HepG2 (cell line): ENCODE measurements around the gene SERAC1. TPM values are rescaled to one million over a fixed set of nuclear protein-coding genes. Genes with fewer than 3 reads are reported as not detected.
A peak's percentile ranks its signal among the peaks of the same experiment; 100 is the strongest.

Source experiments
- CHD2 ChIP-seq: IDR thresholded peaks from 2 replicates; pipeline ENCODE4 v1.6.1; 2011; ENCODE audit warnings: low read depth, low read length, improper control_type of control experiment
- DRAP1 ChIP-seq: IDR thresholded peaks from 2 replicates; pipeline ENCODE4 v1.6.1; 2016; ENCODE audit warnings: missing genetic modification reagents, missing compliant biosample characterization
- ERF ChIP-seq: IDR thresholded peaks from 2 replicates; pipeline ENCODE4 v1.6.1; 2018; ENCODE audit warnings: missing biosample characterization, missing genetic modification reagents
- FOXC1 ChIP-seq: sonication (generic); formaldehyde crosslinking; IDR thresholded peaks from 2 replicates; pipeline ENCODE4 v1.8.0; 2022; ENCODE audit warnings: mild to moderate bottlenecking, missing genetic modification reagents, borderline replicate concordance
- HDAC2 ChIP-seq: sonication (generic); formaldehyde crosslinking; IDR thresholded peaks from 2 replicates; pipeline ENCODE4 v1.4.0; 2020; ENCODE audit warnings: missing genetic modification reagents
- HMGXB4 ChIP-seq, 2 experiments: sonication (generic) in 1 of 2; formaldehyde crosslinking in 1 of 2; IDR thresholded peaks; 2 replicates each; pipeline versions ENCODE4 v1.4.0 to v1.6.1; 2018 to 2020; ENCODE audit warnings: missing genetic modification reagents in 2 of 2, borderline replicate concordance in 1 of 2, low read depth in 1 of 2, mild to moderate bottlenecking in 1 of 2, missing biosample characterization in 1 of 2
- HOXA3 ChIP-seq: sonication (generic); formaldehyde crosslinking; IDR thresholded peaks from 2 replicates; pipeline ENCODE4 v1.5.0; 2020; ENCODE audit warnings: missing genetic modification reagents
- POGZ ChIP-seq: sonication (generic); formaldehyde crosslinking; IDR thresholded peaks from 2 replicates; pipeline ENCODE4 v1.4.0; 2020; ENCODE audit warnings: mild to moderate bottlenecking, missing genetic modification reagents
- PPARG ChIP-seq: conservative IDR thresholded peaks from 2 replicates; pipeline ENCODE4 v1.6.1; 2016; ENCODE audit warnings: missing biosample characterization, missing genetic modification reagents
- SMAD3 ChIP-seq: sonication (generic); formaldehyde crosslinking; IDR thresholded peaks from 2 replicates; pipeline ENCODE4 v1.4.0; 2020; ENCODE audit warnings: missing genetic modification reagents
- TARDBP ChIP-seq: sonication (generic); formaldehyde crosslinking; IDR thresholded peaks from 2 replicates; pipeline ENCODE4 v1.8.0; 2022; ENCODE audit warnings: mild to moderate bottlenecking, missing genetic modification reagents
- THAP11 ChIP-seq: IDR thresholded peaks from 2 replicates; pipeline ENCODE4 v1.6.1; 2016; ENCODE audit warnings: missing biosample characterization, missing genetic modification reagents
- TSC22D2 ChIP-seq: sonication (generic); formaldehyde crosslinking; IDR thresholded peaks from 2 replicates; pipeline ENCODE4 v1.5.1; 2020; ENCODE audit warnings: missing genetic modification reagents, mild to moderate bottlenecking, borderline replicate concordance
- ZFP36 ChIP-seq: fragments of 150-350 bp; IDR thresholded peaks from 2 replicates; pipeline ENCODE4 v1.6.1; 2018; ENCODE audit warnings: borderline replicate concordance, low read length, low read depth; ENCODE audit not compliant: partially characterized antibody
- ZFY ChIP-seq: sonication (generic); formaldehyde crosslinking; IDR thresholded peaks from 2 replicates; pipeline ENCODE4 v1.4.0; 2020; ENCODE audit warnings: missing genetic modification reagents
- ZMYM3 ChIP-seq: sonication (generic); formaldehyde crosslinking; IDR thresholded peaks from 2 replicates; pipeline ENCODE4 v1.5.1; 2020; ENCODE audit warnings: mild to moderate bottlenecking, missing genetic modification reagents
- ZNF121 ChIP-seq: sonication (generic); formaldehyde crosslinking; IDR thresholded peaks from 2 replicates; pipeline ENCODE4 v1.5.0; 2020; ENCODE audit warnings: mild to moderate bottlenecking, missing genetic modification reagents
- ZNF264 ChIP-seq: sonication (generic); formaldehyde crosslinking; IDR thresholded peaks from 2 replicates; pipeline ENCODE4 v1.4.0; 2020; ENCODE audit warnings: missing genetic modification reagents
- ZNF644 ChIP-seq: IDR thresholded peaks from 2 replicates; pipeline ENCODE4 v1.6.1; 2016; ENCODE audit warnings: low read depth
- polyA plus RNA-seq, 8 experiments: library from polyadenylated mRNA; depleted of rRNA in 3 of 8; stranded (reverse) in 7 of 8; unstranded in 1 of 8; fragments of >200 nt; fragmentation: Illumina TruSeq in 4 of 8; extraction: Trizol in 4 of 8; gene quantifications; 2 replicates each; pipeline versions ENCODE4 v1.2.1 to v1.2.3, GENCODE V29; 2011 to 2016; ENCODE audit warnings: low read depth in 4 of 8, missing spikeins in 1 of 8, mixed read lengths in 1 of 8; ENCODE audit not compliant: insufficient read depth in 1 of 8
- total RNA-seq, 5 experiments: library from RNA; depleted of rRNA; stranded (reverse); fragments of >200 nt; fragmentation: Illumina TruSeq; extraction: Trizol; gene quantifications; 2 replicates each; pipeline ENCODE4 v1.2.3, GENCODE V29; 2016; ENCODE audit warnings: low read depth in 1 of 5
- TF ChIP-seq, protein P1 (sequence below): sonication (generic); formaldehyde crosslinking; conservative IDR thresholded peaks from 2 replicates; pipeline ENCODE4 v1.8.0; 2022; ENCODE audit warnings: mild to moderate bottlenecking, moderate library complexity, missing genetic modification reagents
- TF ChIP-seq, protein P2 (sequence below): IDR thresholded peaks from 2 replicates; pipeline ENCODE4 v1.6.1; 2012; ENCODE audit warnings: low read depth, low read length, improper control_type of control experiment
- TF ChIP-seq, protein P3 (sequence below): sonication (generic); formaldehyde crosslinking; IDR thresholded peaks from 2 replicates; pipeline ENCODE4 v1.4.0; 2020; ENCODE audit warnings: mild to moderate bottlenecking, missing genetic modification reagents

Gene SERAC1
- total and polyA plus RNA-seq, 2 of the 13 experiments (the other 11 are each of a cell fraction or from before 2014, with no cell fraction given): 4.5 to 8.1 TPM

GRCh38 chr6:158213925-158214674 is 46.0 kb upstream of the SERAC1 start (continued):
- TF ChIP-seq, protein P1, sequence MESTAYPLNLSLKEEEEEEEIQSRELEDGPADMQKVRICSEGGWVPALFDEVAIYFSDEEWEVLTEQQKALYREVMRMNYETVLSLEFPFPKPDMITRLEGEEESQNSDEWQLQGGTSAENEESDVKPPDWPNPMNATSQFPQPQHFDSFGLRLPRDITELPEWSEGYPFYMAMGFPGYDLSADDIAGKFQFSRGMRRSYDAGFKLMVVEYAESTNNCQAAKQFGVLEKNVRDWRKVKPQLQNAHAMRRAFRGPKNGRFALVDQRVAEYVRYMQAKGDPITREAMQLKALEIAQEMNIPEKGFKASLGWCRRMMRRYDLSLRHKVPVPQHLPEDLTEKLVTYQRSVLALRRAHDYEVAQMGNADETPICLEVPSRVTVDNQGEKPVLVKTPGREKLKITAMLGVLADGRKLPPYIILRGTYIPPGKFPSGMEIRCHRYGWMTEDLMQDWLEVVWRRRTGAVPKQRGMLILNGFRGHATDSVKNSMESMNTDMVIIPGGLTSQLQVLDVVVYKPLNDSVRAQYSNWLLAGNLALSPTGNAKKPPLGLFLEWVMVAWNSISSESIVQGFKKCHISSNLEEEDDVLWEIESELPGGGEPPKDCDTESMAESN: 0 out of 2 replicates have a peak, but pooled peaks have one; percentile 10
- TF ChIP-seq DRAP1 (CRISPR knock-in tag): peak; percentile 19; the same call in 1 of the 2 replicates
- peak; percentile 90 for TF ChIP-seq ZMYM3
- 0 out of 2 replicates have a peak, but pooled peaks have one; percentile 18 for TF ChIP-seq PPARG
- TF ChIP-seq THAP11 (CRISPR knock-in tag): peak; percentile 47; the same call in 1 of the 2 replicates
- 0 out of 2 replicates have a peak, but pooled peaks have one; percentile 49 for TF ChIP-seq TSC22D2
- TF ChIP-seq, protein P2, sequence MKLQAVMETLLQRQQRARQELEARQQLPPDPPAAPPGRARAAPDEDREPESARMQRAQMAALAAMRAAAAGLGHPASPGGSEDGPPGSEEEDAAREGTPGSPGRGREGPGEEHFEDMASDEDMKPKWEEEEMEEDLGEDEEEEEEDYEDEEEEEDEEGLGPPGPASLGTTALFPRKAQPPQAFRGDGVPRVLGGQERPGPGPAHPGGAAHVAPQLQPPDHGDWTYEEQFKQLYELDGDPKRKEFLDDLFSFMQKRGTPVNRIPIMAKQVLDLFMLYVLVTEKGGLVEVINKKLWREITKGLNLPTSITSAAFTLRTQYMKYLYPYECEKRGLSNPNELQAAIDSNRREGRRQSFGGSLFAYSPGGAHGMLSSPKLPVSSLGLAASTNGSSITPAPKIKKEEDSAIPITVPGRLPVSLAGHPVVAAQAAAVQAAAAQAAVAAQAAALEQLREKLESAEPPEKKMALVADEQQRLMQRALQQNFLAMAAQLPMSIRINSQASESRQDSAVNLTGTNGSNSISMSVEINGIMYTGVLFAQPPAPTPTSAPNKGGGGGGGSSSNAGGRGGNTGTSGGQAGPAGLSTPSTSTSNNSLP: peak; percentile 97
- peak; percentile 20; the same call in 1 of the 2 replicates for TF ChIP-seq HOXA3 (CRISPR knock-in tag)
- TF ChIP-seq ZNF264 (CRISPR knock-in tag): 0 out of 2 replicates have a peak, but pooled peaks have one; percentile 41
- TF ChIP-seq TARDBP (CRISPR knock-in tag): 0 out of 2 replicates have a peak, but pooled peaks have one; percentile 48
- no peak for TF ChIP-seq CHD2
- TF ChIP-seq ERF: peak; percentile 64; the same call in 1 of the 2 replicates
- peak in 1 of 2 experiments; percentile 65; a peak in 1 of 4 replicates for TF ChIP-seq HMGXB4 (CRISPR knock-in tag; IDR thresholded peaks at IDR 0.05; ENCODE audit: borderline replicate concordance in 1 of 2, low read depth in 1 of 2)
- peak; percentile 18; the same call in 1 of the 2 replicates for TF ChIP-seq HDAC2 (CRISPR knock-in tag)
- TF ChIP-seq ZFY (CRISPR knock-in tag): no peak
- peak; percentile 20 for TF ChIP-seq ZFP36
- 0 out of 2 replicates have a peak, but pooled peaks have one; percentile 23 for TF ChIP-seq FOXC1 (CRISPR knock-in tag)
- TF ChIP-seq ZNF644 (CRISPR knock-in tag): 0 out of 2 replicates have a peak, but pooled peaks have one; percentile 41
- peak; percentile 42; the same call in 1 of the 2 replicates for TF ChIP-seq SMAD3 (CRISPR knock-in tag)
- TF ChIP-seq, protein P3, sequence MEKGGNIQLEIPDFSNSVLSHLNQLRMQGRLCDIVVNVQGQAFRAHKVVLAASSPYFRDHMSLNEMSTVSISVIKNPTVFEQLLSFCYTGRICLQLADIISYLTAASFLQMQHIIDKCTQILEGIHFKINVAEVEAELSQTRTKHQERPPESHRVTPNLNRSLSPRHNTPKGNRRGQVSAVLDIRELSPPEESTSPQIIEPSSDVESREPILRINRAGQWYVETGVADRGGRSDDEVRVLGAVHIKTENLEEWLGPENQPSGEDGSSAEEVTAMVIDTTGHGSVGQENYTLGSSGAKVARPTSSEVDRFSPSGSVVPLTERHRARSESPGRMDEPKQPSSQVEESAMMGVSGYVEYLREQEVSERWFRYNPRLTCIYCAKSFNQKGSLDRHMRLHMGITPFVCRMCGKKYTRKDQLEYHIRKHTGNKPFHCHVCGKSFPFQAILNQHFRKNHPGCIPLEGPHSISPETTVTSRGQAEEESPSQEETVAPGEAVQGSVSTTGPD (CRISPR knock-in tag): no peak
- peak; percentile 100 for TF ChIP-seq ZNF121 (CRISPR knock-in tag)
- TF ChIP-seq POGZ (CRISPR knock-in tag): peak; percentile 27; the same call in 1 of the 2 replicates
